Activated T-cell treated with anti-CD3 and anti-CD28 coated beads, Interleukin-2, amount 50 U/mL, for 72 hours (primary cell): ENCODE results near the gene TTC23L. TPM values are rescaled to one million over a fixed set of nuclear protein-coding genes. Genes with fewer than 3 reads are reported as not detected.
A peak's percentile ranks its signal among the peaks of the same experiment; 100 is the strongest.

Source experiments
- ATAC-seq, 2 donors: fragments of 150-1000 bp; cut with Tn5 transposase; replicated peaks in 1 of 2; 2 replicates each; pipeline ENCODE4 v1.10.0; 2021; ENCODE audit warnings: moderate library complexity in 2 of 2, mild to moderate bottlenecking in 1 of 2
- DNase-seq, 2 donors: peaks; one replicate each; pipeline ENCODE4 v3.0.0; 2021 to 2022; ENCODE audit warnings: mixed read lengths in 1 of 2
- H3K27ac Mint-ChIP-seq: one replicate; pipeline ENCODE4 v1.8.0; 2022; ENCODE audit warnings: mild to moderate bottlenecking, moderate library complexity, mixed read lengths
- H3K27me3 Mint-ChIP-seq: one replicate; pipeline ENCODE4 v1.8.0; 2022; ENCODE audit warnings: low read depth, mixed read lengths
- H3K36me3 Mint-ChIP-seq, 2 donors: one replicate each; pipeline ENCODE4 v1.8.0; 2022; ENCODE audit warnings: mixed read lengths in 2 of 2, mild to moderate bottlenecking in 1 of 2; ENCODE audit not compliant: insufficient read depth in 2 of 2
- H3K4me1 Mint-ChIP-seq: one replicate; pipeline ENCODE4 v1.8.0; 2022; ENCODE audit warnings: low read depth, mixed read lengths
- H3K4me3 Mint-ChIP-seq, 2 donors: one replicate each; pipeline ENCODE4 v1.8.0; 2022; ENCODE audit warnings: mild to moderate bottlenecking in 2 of 2, mixed read lengths in 2 of 2, moderate library complexity in 2 of 2
- H3K9me3 Mint-ChIP-seq, 2 donors: one replicate each; pipeline ENCODE4 v1.8.0; 2022; ENCODE audit warnings: mixed read lengths in 2 of 2
- total RNA-seq, 2 donors: library from RNA; stranded (reverse); gene quantifications; one replicate each; pipeline ENCODE4 v1.2.3, GENCODE V29; 2022

The TTC23L gene
- under 1 TPM; 0.56 to 0.58 TPM for total RNA-seq

GRCh38 chr5:34838785-34839714, at the start of gene TTC23L:
TSS of gene TTC23L (plus strand) at chr5:34839164. CDS start at chr5:34840672, 1,508 bp downstream.
- H3K4me3 Mint-ChIP-seq: peak within 1 kb of the TSS; percentile 89 to 97
- no peaks in the 10 kb centered on the region for H3K36me3 Mint-ChIP-seq
- ATAC-seq: peak; percentile 95 to 96
- H3K27me3 Mint-ChIP-seq: no peaks in the 10 kb centered on the region
- DNase-seq: peak; percentile 91 to 94
- peak within 1 kb of the TSS; percentile 74 for H3K27ac Mint-ChIP-seq
- peaks cover 20% of the 10 kb centered on the region for H3K4me1 Mint-ChIP-seq
- no peaks in the 10 kb centered on the region for H3K9me3 Mint-ChIP-seq

- peaks cover 0 to 4% of the 10 kb centered on the region in 2 donors for H3K9me3 Mint-ChIP-seq
- no peaks in the 10 kb centered on the region for H3K4me1 Mint-ChIP-seq
- peaks cover 0 to 3% of the 10 kb centered on the region in 2 donors for H3K36me3 Mint-ChIP-seq
- H3K27me3 Mint-ChIP-seq: peaks cover 6% of the 10 kb centered on the region
- H3K27ac Mint-ChIP-seq: no peak overlapping the region
- no peak for DNase-seq
- H3K4me3 Mint-ChIP-seq: no peak overlapping the region
- no peak for ATAC-seq
Observed at GRCh38 chr5:34789639-34790038, 49.3 kb upstream of the TTC23L start.

- ATAC-seq (no peak), DNase-seq (no peak)
- Mint-ChIP-seq H3K27ac (no peak overlapping the region), H3K27me3 (peaks cover 6% of the 10 kb centered on the region), H3K36me3 (peaks cover 0 to 3% of the 10 kb centered on the region in 2 donors), H3K4me3 (no peak overlapping the region), H3K4me1 (no peaks in the 10 kb centered on the region), H3K9me3 (peaks cover 0 to 4% of the 10 kb centered on the region in 2 donors)
Observed at GRCh38 chr5:34790069-34790468, 48.9 kb upstream of the TTC23L start.

- ATAC-seq (no peak), DNase-seq (no peak)
- H3K4me1 Mint-ChIP-seq: no peaks in the 10 kb centered on the region
- H3K4me3 Mint-ChIP-seq: no peak overlapping the region
- peaks cover 6% of the 10 kb centered on the region for H3K27me3 Mint-ChIP-seq
- peaks cover 0 to 4% of the 10 kb centered on the region in 2 donors for H3K9me3 Mint-ChIP-seq
- peaks cover 0 to 3% of the 10 kb centered on the region in 2 donors for H3K36me3 Mint-ChIP-seq
- no peak overlapping the region for H3K27ac Mint-ChIP-seq
Observed at GRCh38 chr5:34791761-34792244, 47.2 kb upstream of the TTC23L start.

- H3K27me3 Mint-ChIP-seq: no peaks in the 10 kb centered on the region
- ATAC-seq (no peak), DNase-seq (no peak)
- no peaks in the 10 kb centered on the region for H3K9me3 Mint-ChIP-seq
- no peaks in the 10 kb centered on the region for H3K36me3 Mint-ChIP-seq
- H3K4me1 Mint-ChIP-seq: no peaks in the 10 kb centered on the region
- H3K27ac Mint-ChIP-seq: no peak overlapping the region
- H3K4me3 Mint-ChIP-seq: no peak overlapping the region
Observed at GRCh38 chr5:34802834-34803563, 36.0 kb upstream of the TTC23L start.

- ATAC-seq: no peak
- H3K4me1 Mint-ChIP-seq: no peaks in the 10 kb centered on the region
Observed at GRCh38 chr5:34803974-34804732, 34.8 kb upstream of the TTC23L start.

GRCh38 chr5:34804913-34805312, 34.1 kb upstream of the TTC23L start:
- Mint-ChIP-seq H3K9me3 (no peaks in the 10 kb centered on the region), H3K4me3 (no peak overlapping the region), H3K27me3 (no peaks in the 10 kb centered on the region), H3K4me1 (no peaks in the 10 kb centered on the region), H3K36me3 (no peaks in the 10 kb centered on the region), H3K27ac (no peak overlapping the region)
- no peak for DNase-seq
- no peak for ATAC-seq

More at GRCh38 chr5:34803974-34804732, 34.8 kb upstream of the TTC23L start:
- H3K36me3 Mint-ChIP-seq: no peaks in the 10 kb centered on the region
- H3K27me3 Mint-ChIP-seq: no peaks in the 10 kb centered on the region
- no peaks in the 10 kb centered on the region for H3K9me3 Mint-ChIP-seq
- H3K4me3 Mint-ChIP-seq: no peak overlapping the region
- DNase-seq: no peak
- H3K27ac Mint-ChIP-seq: no peak overlapping the region

GRCh38 chr5:34806532-34806931, 32.4 kb upstream of the TTC23L start:
- Mint-ChIP-seq H3K4me1 (no peaks in the 10 kb centered on the region), H3K36me3 (no peaks in the 10 kb centered on the region), H3K4me3 (no peak overlapping the region), H3K27ac (no peak overlapping the region), H3K9me3 (no peaks in the 10 kb centered on the region), H3K27me3 (no peaks in the 10 kb centered on the region)
- ATAC-seq: no peak
- DNase-seq: no peak

GRCh38 chr5:34811706-34812105, 27.3 kb upstream of the TTC23L start:
- no peaks in the 10 kb centered on the region for H3K36me3 Mint-ChIP-seq
- ATAC-seq: no peak
- H3K27ac Mint-ChIP-seq: no peak overlapping the region
- no peak for DNase-seq
- no peaks in the 10 kb centered on the region for H3K4me1 Mint-ChIP-seq
- no peaks in the 10 kb centered on the region for H3K27me3 Mint-ChIP-seq
- no peaks in the 10 kb centered on the region for H3K9me3 Mint-ChIP-seq
- no peak overlapping the region for H3K4me3 Mint-ChIP-seq

- Mint-ChIP-seq H3K9me3 (no peaks in the 10 kb centered on the region), H3K36me3 (no peaks in the 10 kb centered on the region), H3K27ac (no peak overlapping the region), H3K27me3 (no peaks in the 10 kb centered on the region), H3K4me3 (no peak overlapping the region), H3K4me1 (no peaks in the 10 kb centered on the region)
- no peak for DNase-seq
- no peak for ATAC-seq
Observed at GRCh38 chr5:34813509-34813908, 25.5 kb upstream of the TTC23L start.

- ATAC-seq: no peak
- no peaks in the 10 kb centered on the region for H3K36me3 Mint-ChIP-seq
- H3K4me3 Mint-ChIP-seq: no peak overlapping the region
- no peaks in the 10 kb centered on the region for H3K27me3 Mint-ChIP-seq
- H3K27ac Mint-ChIP-seq: no peak overlapping the region
- no peaks in the 10 kb centered on the region for H3K4me1 Mint-ChIP-seq
- H3K9me3 Mint-ChIP-seq: no peaks in the 10 kb centered on the region
- no peak for DNase-seq
Observed at GRCh38 chr5:34817558-34818351, 21.2 kb upstream of the TTC23L start.

GRCh38 chr5:34818717-34819116, 20.2 kb upstream of the TTC23L start:
- H3K9me3 Mint-ChIP-seq: no peaks in the 10 kb centered on the region
- ATAC-seq (no peak), DNase-seq (no peak)
- H3K27ac Mint-ChIP-seq: no peak overlapping the region
- H3K27me3 Mint-ChIP-seq: no peaks in the 10 kb centered on the region
- no peak overlapping the region for H3K4me3 Mint-ChIP-seq
- no peaks in the 10 kb centered on the region for H3K4me1 Mint-ChIP-seq
- H3K36me3 Mint-ChIP-seq: no peaks in the 10 kb centered on the region
